OCI-LY3 (cell line): Measurements from ENCODE around the gene OR56B4.

Experiments used
- CTCF ChIP-seq: fragments of 200-600, 300-600 bp; sonication (generic); IDR thresholded peaks from 2 replicates; pipeline ENCODE4 v1.5.1; 2014; ENCODE audit warnings: antibody characterized with exemption, low read length, low read depth
- EZH2phosphoT487 ChIP-seq: fragments of 200-600 bp; shearing (Covaris generic); IDR thresholded peaks from 2 replicates; pipeline ENCODE4 v1.6.1; 2018; ENCODE audit warnings: antibody characterized with exemption, mixed run types, low read depth

- TF ChIP-seq CTCF (no peak), EZH2phosphoT487 (no peak)
Observed at GRCh38 chr11:6067502-6067901, 40.0 kb upstream of the OR56B4 start.
